A549 (cell line): ENCODE results near the gene MRPL27. TPM values are rescaled to one million over a fixed set of nuclear protein-coding genes. Genes with fewer than 3 reads are reported as not detected.

Experiments used
- ATAC-seq, 2 experiments: fragments of 200-7000 bp in 1 of 2; fragments of >200 bp in 1 of 2; cut with Nextera tagmentation in 1 of 2; cut with Tn5 transposase in 1 of 2; 3 replicates each; pipeline versions ENCODE4 v1.8.0 to v1.9.1; 2018 to 2020; ENCODE audit warnings: mild to moderate bottlenecking in 1 of 2, moderate library complexity in 1 of 2
- CTCF ChIA-PET: fragments of 300-600 bp; sonication (Branson Sonifier 250); formaldehyde crosslinking; extraction: SDS; loops from one replicate; lab custom pipeline; 2021; ENCODE audit warnings: antibody characterized with exemption, inconsistent platforms; lab: Yijun Ruan, JAX
- POLR2A ChIA-PET: fragments of 350-600 bp; formaldehyde crosslinking; extraction: SDS; loops from one replicate; lab custom pipeline; 2021; ENCODE audit warnings: antibody characterized with exemption, inconsistent platforms; lab: Yijun Ruan, JAX
- DNase-seq, 2 experiments: peaks; one replicate each; pipeline versions ENCODE4 v3.0.0 to v3.0.0-alpha.2; 2011 to 2016; ENCODE audit warnings: low read depth in 1 of 2, low spot score in 1 of 2
- FAIRE-seq: peaks from 2 replicates; lab custom pipeline; 2011; peaks lifted over from hg19 to GRCh38; lab: Jason Lieb, UNC
- H3K27ac ChIP-seq, 2 experiments: fragments of >200 bp; sonication (Bioruptor Twin); formaldehyde crosslinking; 3 replicates each; pipeline ENCODE4 v1.5.1; 2016 to 2017
- H3K4me1 ChIP-seq: fragments of >200 bp; sonication (Bioruptor Twin); formaldehyde crosslinking; 3 replicates; pipeline ENCODE4 v1.6.1; 2016
- H3K4me2 ChIP-seq: fragments of >200 bp; sonication (Bioruptor Twin); formaldehyde crosslinking; 3 replicates; pipeline ENCODE4 v1.6.1; 2016
- H3K4me3 ChIP-seq: fragments of >200 bp; sonication (Bioruptor Twin); formaldehyde crosslinking; 3 replicates; pipeline ENCODE4 v1.5.1; 2016
- H3K9me3 ChIP-seq: fragments of >200 bp; sonication (Bioruptor Twin); formaldehyde crosslinking; 3 replicates; pipeline ENCODE4 v1.6.1; 2016
- BCL3 ChIP-seq: fragments of >200 bp; sonication (Bioruptor Twin); formaldehyde crosslinking; IDR thresholded peaks from 3 replicates; pipeline ENCODE4 v1.6.1; 2016
- BHLHE40 ChIP-seq: IDR thresholded peaks from 2 replicates; pipeline ENCODE4 v1.6.1; 2012; ENCODE audit warnings: low read depth, low read length, inconsistent platforms
- CBX8 ChIP-seq: fragments of 200-600 bp; sonication (generic); IDR thresholded peaks from 2 replicates; pipeline ENCODE4 v1.6.1; 2016
- CEBPB ChIP-seq, 2 experiments: fragments of >200 bp in 1 of 2; sonication (Bioruptor Twin) in 1 of 2; formaldehyde crosslinking in 1 of 2; IDR thresholded peaks; 2 replicates each; pipeline ENCODE4 v1.6.1; 2012 to 2016
- CHD2 ChIP-seq: fragments of 150-350 bp; IDR thresholded peaks from 2 replicates; pipeline ENCODE4 v1.6.1; 2014; ENCODE audit warnings: low read length; ENCODE audit not compliant: partially characterized antibody
- CHD4 ChIP-seq: fragments of 200-600 bp; sonication (generic); IDR thresholded peaks from 2 replicates; pipeline ENCODE4 v1.6.1; 2016; ENCODE audit warnings: antibody characterized with exemption, mild to moderate bottlenecking, borderline replicate concordance
- CTCF ChIP-seq: fragments of >200 bp; sonication (Bioruptor Twin); formaldehyde crosslinking; IDR thresholded peaks from 3 replicates; pipeline ENCODE4 v1.5.1; 2016
- EHMT2 ChIP-seq: fragments of 200-600 bp; sonication (generic); IDR thresholded peaks from 2 replicates; pipeline ENCODE4 v1.6.1; 2016; ENCODE audit warnings: antibody characterized with exemption, low read depth, mild to moderate bottlenecking, moderate library complexity
- HDAC2 ChIP-seq: fragments of 200-600 bp; sonication (generic); IDR thresholded peaks from 2 replicates; pipeline ENCODE4 v1.6.1; 2016
- HEYL ChIP-seq: fragments of 250-450 bp; sonication (Bioruptor Pico); IDR thresholded peaks from 2 replicates; pipeline ENCODE4 v1.8.0; 2021; ENCODE audit warnings: mild to moderate bottlenecking, moderate library complexity
- HMGXB4 ChIP-seq: fragments of 250-450 bp; sonication (Bioruptor Pico); IDR thresholded peaks from 2 replicates; pipeline ENCODE4 v1.5.0; 2021; ENCODE audit warnings: mild to moderate bottlenecking, moderate library complexity, borderline replicate concordance
- HOXA7 ChIP-seq: fragments of 250-450 bp; sonication (Bioruptor Pico); IDR thresholded peaks from 2 replicates; pipeline ENCODE4 v1.5.0; 2020; ENCODE audit warnings: mild to moderate bottlenecking, moderate library complexity
- JUN ChIP-seq, 2 experiments: fragments of >200 bp; sonication (Bioruptor Twin); formaldehyde crosslinking; IDR thresholded peaks; 2 replicates in 1 of 2; 3 replicates in 1 of 2; pipeline ENCODE4 v1.6.1; 2016 to 2017
- KDM1A ChIP-seq: fragments of 200-600 bp; sonication (generic); IDR thresholded peaks from 2 replicates; pipeline ENCODE4 v1.6.1; 2016; ENCODE audit warnings: low read depth, mild to moderate bottlenecking
- KDM5A ChIP-seq: fragments of 200-600 bp; sonication (generic); IDR thresholded peaks from 2 replicates; pipeline ENCODE4 v1.6.1; 2016; ENCODE audit warnings: antibody characterized with exemption, mild to moderate bottlenecking
- MAFK ChIP-seq: fragments of 450-650 bp; IDR thresholded peaks from 2 replicates; pipeline ENCODE4 v1.6.1; 2014; ENCODE audit not compliant: partially characterized antibody
- MAZ ChIP-seq: fragments of 150-350 bp; IDR thresholded peaks from 2 replicates; pipeline ENCODE4 v1.6.1; 2014; ENCODE audit warnings: antibody characterized with exemption, low read depth, low read length, borderline replicate concordance
- PBX3 ChIP-seq: IDR thresholded peaks from 2 replicates; pipeline ENCODE4 v1.6.1; 2012
- POLR2A ChIP-seq: IDR thresholded peaks from 2 replicates; pipeline ENCODE4 v1.6.1; 2012; ENCODE audit warnings: mild to moderate bottlenecking, low read length
- RCOR1 ChIP-seq: fragments of 150-350 bp; IDR thresholded peaks from 2 replicates; pipeline ENCODE4 v1.6.1; 2014; ENCODE audit warnings: antibody characterized with exemption, low read length, low read depth
- RNF2 ChIP-seq: fragments of 200-600 bp; sonication (generic); IDR thresholded peaks from 2 replicates; pipeline ENCODE4 v1.6.1; 2016; ENCODE audit warnings: low read depth, mild to moderate bottlenecking, antibody characterized with exemption, moderate library complexity, borderline replicate concordance
- SMC3 ChIP-seq: fragments of >200 bp; sonication (Bioruptor Twin); formaldehyde crosslinking; IDR thresholded peaks from 3 replicates; pipeline ENCODE4 v1.6.1; 2018; ENCODE audit warnings: inconsistent platforms
- SREBF2 ChIP-seq: fragments of 450-650 bp; IDR thresholded peaks from 2 replicates; pipeline ENCODE4 v1.6.1; 2014; ENCODE audit warnings: mild to moderate bottlenecking, moderate library complexity
- USF2 ChIP-seq: fragments of 450-650 bp; IDR thresholded peaks from 2 replicates; pipeline ENCODE4 v1.6.1; 2014; ENCODE audit warnings: antibody characterized with exemption
- WGBS: methylation state at CpG from one replicate; pipeline ENCODE4 v1.1.6; 2017; ENCODE audit errors: missing lambda C conversion rate; 5-methylcytosine and 5-hydroxymethylcytosine counted together
- polyA plus RNA-seq, 4 experiments: library from polyadenylated mRNA; depleted of rRNA in 3 of 4; stranded (reverse); fragments of >200 nt; fragmentation: RNase III in 1 of 4; extraction: RNeasy Plus Mini Kit Qiagen cat#74134 plus additional on column Dnase treatment in 1 of 4; gene quantifications; 2 replicates in 3 of 4; 3 replicates in 1 of 4; pipeline ENCODE4 v1.2.3, GENCODE V29; 2011 to 2017

MRPL27 gene
- polyA plus RNA-seq, 2 of the 4 experiments (the other 2 are of a cell fraction): 149 to 155 TPM

GRCh38 chr17:50392621-50393020 is 19.6 kb upstream of the MRPL27 start:
- Histone ChIP-seq H3K4me2 (no peak overlapping the region), H3K9me3 (no peaks in the 10 kb centered on the region), H3K4me1 (peaks cover 16% of the 10 kb centered on the region), H3K4me3 (no peak overlapping the region), H3K27ac (no peak overlapping the region)
- ChIA-PET CTCF (interaction anchor here (1.3 to 15.8 kb wide), 4 partner anchors 14 to 223 kb away, joined by 3 to 445 read pairs (median 6); partner anchors contain the start of genes EME1 and MRPL27), POLR2A (no interaction called here)
- DNase-seq (no peak), FAIRE-seq (no peak), ATAC-seq (no peak)
- WGBS: 89% methylated on average over 6 of the region's 6 CpGs
- no peak for TF ChIP-seq MAFK
- TF ChIP-seq HOXA7 (CRISPR knock-in tag): no peak
- TF ChIP-seq MAZ: no peak
- no peak for TF ChIP-seq CTCF
- TF ChIP-seq CEBPB (IDR thresholded peaks at IDR 0.05): no peak
- no peak for TF ChIP-seq HMGXB4 (CRISPR knock-in tag)
- no peak for TF ChIP-seq CHD2
- TF ChIP-seq BCL3: no peak

GRCh38 chr17:50389534-50389933 is 16.6 kb upstream of the MRPL27 start:
- TF ChIP-seq JUN (IDR thresholded peaks at IDR 0.05): no peak
- no peak for TF ChIP-seq RNF2
- no peak for TF ChIP-seq KDM5A
- no peak for TF ChIP-seq RCOR1
- FAIRE-seq: no peak

GRCh38 chr17:50388728-50389127 is 15.7 kb upstream of the MRPL27 start:
- Histone ChIP-seq H3K27ac (no peak overlapping the region), H3K4me1 (no peaks in the 10 kb centered on the region)
- ATAC-seq (no peak), FAIRE-seq (no peak)
- 85% methylated on average over 3 of the region's 3 CpGs for WGBS
- TF ChIP-seq SMC3 (no peak), CHD4 (no peak), BHLHE40 (no peak), MAFK (no peak), HDAC2 (no peak), MAZ (no peak), CBX8 (no peak), PBX3 (no peak), USF2 (no peak), EHMT2 (no peak), SREBF2 (no peak), POLR2A (no peak), RNF2 (no peak), KDM1A (no peak), HEYL (no peak)
- TF ChIP-seq, all 56 proteins: peak for 0
- ChIA-PET CTCF (interaction anchor here (15.8 to 33.9 kb wide), 2 partner anchors 4 to 14 kb away, joined by 445 read pairs; partner anchors contain the start of genes EME1, LRRC59 and MRPL27), POLR2A (interaction anchor here (1.0 to 1.1 kb wide), 2 partner anchors 9 to 20 kb away, joined by 3 read pairs; no protein-coding TSS in a partner anchor)
- no peaks in the 10 kb centered on the region for H3K9me3 ChIP-seq
- DNase-seq: no peak
- no peak overlapping the region for H3K4me2 ChIP-seq
- no peak overlapping the region for H3K4me3 ChIP-seq

More at GRCh38 chr17:50389534-50389933, 16.6 kb upstream of the MRPL27 start:
- ChIA-PET POLR2A (interaction anchor here (0.5 to 1.1 kb wide), 3 partner anchors 10 to 36 kb away, joined by 3 read pairs; no protein-coding TSS in a partner anchor), CTCF (interaction anchor here (15.8 to 33.9 kb wide), 2 partner anchors 3 to 15 kb away, joined by 445 read pairs; partner anchors contain the start of genes EME1, LRRC59 and MRPL27)
- WGBS: 93% methylated on average over 6 of the region's 6 CpGs
- no peak for ATAC-seq
- Histone ChIP-seq H3K4me1 (no peaks in the 10 kb centered on the region; the same call in 2 of the 3 replicates), H3K9me3 (no peaks in the 10 kb centered on the region), H3K27ac (no peak overlapping the region), H3K4me2 (no peak overlapping the region), H3K4me3 (no peak overlapping the region)
- no peak for DNase-seq
